Measurements from ENCODE around the gene EIF4A3.
"Not testable (repeated sequence)": the region's sequence is repeated elsewhere in the genome, so short reads cannot be mapped to it uniquely, and the experiment has no call there.

EIF4A3 gene

GRCh38 chr17:80099291-80100034 is 47.5 kb downstream of the EIF4A3 start:
- DNase-seq: no peak

GRCh38 chr17:80097844-80098691 is 48.9 kb downstream of the EIF4A3 start:
- no peak for DNase-seq

- DNase-seq: no peak
These were observed 49.8 kb downstream of the EIF4A3 start for GRCh38 chr17:80097127-80097621.

- no peak for DNase-seq
These were observed 50.3 kb downstream of the EIF4A3 start for GRCh38 chr17:80096561-80097021.

- DNase-seq: no peak
These were observed 51.0 kb downstream of the EIF4A3 start for GRCh38 chr17:80095844-80096475.

GRCh38 chr17:80095038-80095843 is 51.7 kb downstream of the EIF4A3 start:
- no peak for DNase-seq

GRCh38 chr17:80092959-80093358 is 54.0 kb downstream of the EIF4A3 start:
- no peak for DNase-seq

GRCh38 chr17:80091376-80091775 is 55.6 kb downstream of the EIF4A3 start:
- no peak for DNase-seq

GRCh38 chr17:80090164-80090563 is 56.8 kb downstream of the EIF4A3 start:
- DNase-seq: not testable (repeated sequence)

GRCh38 chr17:80089762-80090161 is 57.2 kb downstream of the EIF4A3 start:
- DNase-seq: no peak

GRCh38 chr17:80087346-80088265 is 59.3 kb downstream of the EIF4A3 start:
- DNase-seq: no peak

- no peak for DNase-seq
These were observed 60.3 kb downstream of the EIF4A3 start for GRCh38 chr17:80086616-80087015.

- DNase-seq: no peak
These were observed 60.8 kb downstream of the EIF4A3 start for GRCh38 chr17:80086081-80086480.

GRCh38 chr17:80084773-80085172 is 62.2 kb downstream of the EIF4A3 start:
- DNase-seq: no peak

Data from EL (cell line).